ENCODE results near the gene TMEM18. TPM values are rescaled to one million over a fixed set of nuclear protein-coding genes. Genes with fewer than 3 reads are reported as not detected.

TMEM18 gene
- total RNA-seq, 1 donor from 2014 or later, result 10.6 TPM

DNA sequence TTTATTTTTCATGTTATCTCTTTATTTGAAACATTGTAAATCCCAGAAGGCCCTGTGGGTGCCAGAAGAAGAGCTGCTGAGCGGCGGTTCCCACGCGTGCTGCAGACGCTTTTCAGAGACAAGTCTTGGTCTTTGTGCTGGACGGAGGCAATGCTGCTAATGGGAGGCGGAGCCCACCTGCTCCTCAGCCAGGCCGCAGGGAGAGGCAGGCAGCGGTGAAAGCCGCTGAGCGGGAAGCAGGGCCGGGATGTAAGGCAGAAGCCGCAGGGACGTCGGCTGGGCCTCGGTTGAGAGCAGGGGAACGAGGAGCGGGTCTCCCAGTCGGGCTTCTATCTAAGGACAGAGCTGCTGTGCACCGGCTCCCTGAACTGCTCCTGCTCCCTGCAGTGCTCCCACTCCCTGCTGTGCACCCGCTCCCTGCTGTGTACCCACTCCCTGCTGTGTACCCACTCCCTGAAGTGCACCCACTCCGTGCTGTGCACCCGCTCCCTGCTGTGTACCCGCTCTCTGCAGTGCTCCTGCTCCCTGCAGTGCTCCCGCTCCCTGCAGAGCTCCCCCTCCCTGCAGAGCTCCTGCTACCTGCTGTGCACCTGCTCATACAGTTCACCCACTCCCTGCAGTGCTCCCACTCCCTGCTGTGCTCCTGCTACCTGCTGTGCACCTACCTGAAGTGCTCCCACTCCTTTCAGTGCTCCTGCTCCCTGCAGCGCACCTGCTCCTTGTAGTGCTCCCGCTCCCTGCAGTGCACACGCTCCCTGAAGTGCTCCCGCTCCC, 16.4 kb downstream of the TMEM18 start:
- DNase-seq (ENCODE audit: missing footprints) (no peak), ATAC-seq (peak; percentile 10)
- intact Hi-C loops (cut with DNase I), result no loop called here

GRCh38 chr2:660029-660428, 17.2 kb downstream of the TMEM18 start:
- intact Hi-C loops (cut with DNase I), result no loop called here
- ATAC-seq (no peak), DNase-seq (ENCODE audit: missing footprints) (no peak)

DNA sequence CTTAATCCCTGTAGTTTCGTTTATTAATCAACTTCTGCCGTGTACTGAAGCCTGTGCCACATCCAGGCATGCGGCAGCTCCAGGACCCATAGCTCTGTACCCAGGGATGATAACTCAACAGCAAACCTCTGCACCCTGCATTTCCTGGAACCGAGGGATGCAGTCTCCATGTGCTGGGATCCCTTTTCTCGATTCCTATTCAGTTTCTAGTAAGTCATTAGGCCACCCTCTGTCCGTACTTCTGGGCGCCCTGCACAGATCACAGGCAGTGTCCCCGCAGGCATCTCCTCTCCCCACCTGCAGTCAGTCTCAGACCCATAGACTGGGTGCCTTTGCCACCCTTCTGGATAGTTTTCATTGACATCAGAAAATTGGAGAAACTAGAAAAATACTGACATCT, 18.8 kb downstream of the TMEM18 start:
- no peak for DNase-seq (ENCODE audit: missing footprints)

DNA sequence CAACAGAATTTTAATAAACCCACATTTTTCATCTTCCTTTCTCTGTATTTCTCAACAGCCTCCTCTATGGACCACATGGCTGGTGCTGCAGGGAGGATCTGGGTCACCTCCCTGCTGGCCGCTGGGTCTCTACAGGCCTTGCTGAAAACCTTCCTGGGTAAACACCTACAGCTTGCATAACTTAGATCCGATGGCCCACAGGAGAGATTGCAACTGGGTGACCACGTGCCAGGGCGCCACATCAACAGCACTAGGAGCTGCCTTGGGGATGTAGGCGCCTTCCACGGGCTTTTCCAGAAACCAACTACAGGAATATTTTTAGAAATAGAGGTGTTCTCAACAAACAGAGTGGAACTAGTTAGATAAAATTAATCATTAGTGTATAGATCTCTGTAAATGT, 19.4 kb downstream of the TMEM18 start:
- intact Hi-C loops (cut with DNase I), result no loop called here
- ATAC-seq (no peak), DNase-seq (ENCODE audit: missing footprints) (no peak)

More for the DNA sequence above, 18.8 kb downstream of the TMEM18 start:
- ATAC-seq, result no peak
- intact Hi-C loops (cut with DNase I), result no loop called here

- ATAC-seq (no peak), DNase-seq (ENCODE audit: missing footprints) (no peak)
- intact Hi-C loops (cut with DNase I), result no loop called here
Measured at GRCh38 chr2:656676-657075, 20.5 kb downstream of the TMEM18 start.

DNA sequence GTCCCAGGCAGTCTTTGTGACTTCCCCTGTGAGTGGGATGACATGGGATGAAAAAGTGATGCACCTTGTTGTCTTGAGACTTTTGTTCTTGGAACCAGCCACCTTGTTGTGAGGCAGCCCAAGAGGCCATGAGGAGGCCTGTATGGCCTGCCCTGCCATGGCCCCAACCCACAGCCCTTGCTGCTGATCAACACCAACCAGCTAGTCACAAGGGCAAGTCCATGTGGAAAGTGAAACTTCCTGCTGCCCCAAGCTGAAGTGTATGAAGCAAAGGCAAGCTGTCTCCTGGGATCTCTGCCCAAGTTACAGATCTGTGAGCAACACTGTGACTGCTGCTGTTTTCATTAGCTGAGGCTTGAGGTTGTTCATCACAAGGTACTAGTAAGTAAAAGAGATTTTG, 21.6 kb downstream of the TMEM18 start:
- ATAC-seq (no peak), DNase-seq (ENCODE audit: missing footprints) (no peak)
- intact Hi-C loops (cut with DNase I), result no loop called here

DNA sequence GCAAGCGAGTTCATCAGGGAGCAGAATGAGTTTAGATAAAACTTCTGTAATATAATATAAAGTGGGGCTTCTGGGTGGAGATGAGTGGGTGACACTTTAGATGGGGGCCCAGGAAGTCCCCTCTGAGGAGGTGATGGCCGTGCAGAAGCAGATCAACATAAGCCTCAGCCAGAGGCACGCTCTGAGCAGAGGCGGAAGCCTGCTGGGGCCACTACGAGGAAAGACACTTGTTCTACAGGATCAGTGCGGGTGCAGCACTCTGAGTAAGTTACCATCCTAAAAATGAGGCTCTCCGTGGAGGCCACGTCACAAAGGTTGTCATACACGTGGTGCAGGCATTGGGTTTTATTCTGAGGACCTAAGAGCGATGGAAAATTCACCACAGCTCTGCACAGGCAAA, 22.3 kb downstream of the TMEM18 start:
- ATAC-seq, result no peak
- intact Hi-C loops (cut with DNase I), result no loop called here
- no peak for DNase-seq (ENCODE audit: missing footprints)

GRCh38 chr2:653645-654425, 23.4 kb downstream of the TMEM18 start:
- intact Hi-C loops (cut with DNase I), result no loop called here
- peak; percentile 54 for DNase-seq (ENCODE audit: missing footprints)
- no peak for ATAC-seq

DNA sequence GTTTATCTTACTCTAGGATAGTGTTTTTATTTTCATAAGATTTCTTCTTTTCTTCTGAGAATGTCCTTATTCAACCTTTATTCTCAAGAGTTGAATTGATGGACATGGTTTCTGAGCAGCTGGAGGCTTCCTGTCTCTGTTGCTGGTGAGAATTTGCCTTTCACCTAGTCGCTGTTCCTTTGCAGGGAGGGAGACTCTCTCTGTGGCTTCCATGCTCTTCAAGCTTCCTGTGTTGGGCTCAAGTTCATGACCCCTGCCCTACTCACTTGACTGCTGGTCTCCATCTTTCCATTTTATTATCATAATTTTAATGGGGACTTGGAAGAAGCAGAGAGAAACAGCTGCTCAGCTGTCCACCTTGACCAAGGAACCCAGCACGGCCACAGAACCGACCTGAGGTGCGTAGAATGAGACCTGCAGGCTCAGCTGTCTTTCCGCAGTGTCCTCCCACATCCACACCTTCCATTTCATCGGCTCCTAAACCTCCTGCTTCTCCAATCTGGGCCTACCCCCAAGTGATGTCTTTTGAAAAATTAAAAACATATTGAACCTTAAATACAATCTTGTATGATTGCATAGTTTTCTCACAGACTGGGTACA, 24.2 kb downstream of the TMEM18 start:
- intact Hi-C loops (cut with DNase I), result no loop called here
- DNase-seq (ENCODE audit: missing footprints) (no peak), ATAC-seq (no peak)

GRCh38 chr2:651951-652373, 25.2 kb downstream of the TMEM18 start:
- DNase-seq (ENCODE audit: missing footprints) (peak; percentile 50), ATAC-seq (no peak)
- intact Hi-C loops (cut with DNase I), result no loop called here

DNA sequence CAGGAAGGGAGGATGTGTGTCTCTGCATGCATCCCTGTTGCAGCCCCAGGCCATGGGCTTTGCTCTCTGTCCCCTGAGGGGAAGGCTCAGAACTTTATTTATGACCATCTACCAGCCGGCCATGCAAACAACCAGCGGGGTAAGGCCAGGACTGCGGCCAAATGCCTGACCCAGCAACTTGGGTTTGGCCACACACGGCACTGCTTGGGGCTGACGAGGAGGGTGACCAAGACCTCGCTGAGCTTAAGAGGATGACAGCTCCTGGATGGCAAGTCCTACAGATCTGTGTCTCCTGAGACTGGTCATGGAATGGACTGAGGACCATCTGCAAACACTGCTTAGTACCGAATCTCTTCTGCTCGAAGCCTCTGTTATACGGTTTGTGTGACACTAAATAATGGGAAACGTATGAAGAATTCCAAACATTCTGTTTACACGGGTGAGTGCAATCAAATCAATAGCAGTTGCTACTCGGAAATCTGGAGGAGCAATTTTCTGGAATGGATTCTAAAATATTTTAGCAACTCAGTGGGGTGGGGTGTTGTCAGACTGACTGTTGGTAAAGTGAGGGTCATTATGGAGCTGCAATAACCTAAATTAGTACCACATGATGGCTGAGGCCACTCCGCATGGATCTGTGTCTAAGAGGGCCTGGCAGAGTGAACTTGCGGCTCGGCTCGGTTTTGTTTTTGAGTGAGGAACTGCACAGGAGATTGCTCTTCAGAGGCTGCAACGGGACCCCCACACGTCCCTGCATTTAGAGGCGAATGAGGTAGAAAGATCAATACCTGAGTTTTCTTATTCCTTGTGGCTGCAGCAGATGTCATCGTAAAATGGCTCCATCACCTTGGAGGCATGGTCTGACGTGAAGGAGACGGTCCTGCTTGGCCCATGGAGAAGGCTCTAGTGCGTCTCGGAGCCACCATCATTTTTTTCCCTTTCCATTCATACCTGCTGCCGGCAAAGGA, 26.6 kb downstream of the TMEM18 start:
- intact Hi-C loops (cut with DNase I), result no loop called here
- ATAC-seq (no peak), DNase-seq (ENCODE audit: missing footprints) (no peak)

- intact Hi-C loops (cut with DNase I), result no loop called here
- ATAC-seq (no peak), DNase-seq (ENCODE audit: missing footprints) (peak; percentile 46)
Measured at GRCh38 chr2:649426-650342, 27.5 kb downstream of the TMEM18 start.

DNA sequence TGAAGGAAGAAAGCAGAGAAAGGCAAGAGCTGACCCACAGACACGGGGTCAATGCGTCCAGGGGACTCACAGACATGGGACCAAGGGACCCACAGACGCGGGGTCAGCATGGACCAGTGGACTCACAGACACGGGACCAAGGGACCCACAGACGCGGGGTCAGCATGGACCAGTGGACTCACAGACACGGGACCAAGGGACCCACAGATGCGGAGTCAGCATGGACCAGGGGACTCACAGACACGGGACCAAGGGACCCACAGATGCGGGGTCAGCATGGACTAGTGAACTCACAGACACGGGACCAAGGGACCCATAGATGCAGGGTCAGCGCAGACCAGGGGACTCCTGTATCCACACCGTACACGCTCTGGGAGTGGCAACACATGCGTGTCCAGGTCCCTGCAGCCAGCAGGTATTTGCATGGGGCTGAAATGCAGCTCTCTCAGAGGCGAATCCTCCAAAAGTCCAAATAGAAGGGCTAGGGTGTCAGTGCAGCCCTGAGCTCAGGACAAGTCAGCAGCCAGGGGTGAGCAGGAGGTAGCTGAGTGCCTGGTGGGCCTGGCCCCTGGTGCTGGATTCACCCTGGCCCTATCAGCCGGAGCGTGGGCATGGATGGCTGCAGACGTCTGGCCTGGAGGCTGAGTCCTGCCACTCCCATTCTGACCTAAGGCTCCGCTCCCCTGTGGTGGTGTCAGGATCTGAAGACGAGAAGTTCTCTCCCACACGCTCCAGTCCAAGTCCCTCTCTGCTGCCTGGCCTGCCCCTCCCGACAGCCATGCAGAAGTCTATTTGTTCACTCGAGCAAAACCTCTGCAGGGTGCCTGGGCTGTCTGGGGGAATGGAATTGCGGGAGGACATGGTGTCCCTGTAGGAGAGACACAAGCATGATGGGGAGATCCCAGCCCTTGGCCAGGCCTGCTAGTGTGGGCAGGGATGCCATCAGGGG, 28.5 kb downstream of the TMEM18 start:
- intact Hi-C loops (cut with DNase I), result no loop called here
- DNase-seq (ENCODE audit: missing footprints), result peak; percentile 69
- no peak for ATAC-seq

DNA sequence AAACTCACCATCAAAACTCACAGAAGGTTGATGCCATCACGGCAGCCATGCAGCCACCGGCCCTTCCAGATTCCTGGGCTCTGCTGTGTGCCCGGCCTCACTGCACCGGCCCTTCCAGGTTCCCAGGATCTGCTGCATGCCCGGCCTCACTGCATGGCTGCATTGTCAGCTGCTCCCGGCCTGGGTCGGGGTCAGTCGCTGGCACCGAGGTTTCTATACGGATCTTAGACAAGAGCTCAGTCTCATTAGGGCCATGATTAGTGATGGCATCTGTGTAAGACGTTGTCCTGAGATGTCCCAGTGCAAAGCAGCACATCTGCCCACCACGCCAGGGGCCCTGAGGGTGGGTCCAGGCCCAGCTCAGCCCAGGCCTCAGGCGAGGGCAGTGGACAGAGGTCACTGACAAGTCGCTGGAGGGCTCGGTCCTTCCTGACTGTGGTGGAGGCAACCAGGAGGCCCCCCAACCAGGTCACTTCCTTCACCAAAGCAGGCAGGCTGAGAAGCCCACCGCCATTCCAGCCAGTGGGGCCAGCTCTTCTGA, 29.4 kb downstream of the TMEM18 start:
- no peak for ATAC-seq
- intact Hi-C loops (cut with DNase I), result no loop called here
- DNase-seq (ENCODE audit: missing footprints), result no peak

GRCh38 chr2:647003-647560, 30.1 kb downstream of the TMEM18 start:
- ATAC-seq (no peak), DNase-seq (ENCODE audit: missing footprints) (no peak)
- intact Hi-C loops (cut with DNase I), result no loop called here

DNA sequence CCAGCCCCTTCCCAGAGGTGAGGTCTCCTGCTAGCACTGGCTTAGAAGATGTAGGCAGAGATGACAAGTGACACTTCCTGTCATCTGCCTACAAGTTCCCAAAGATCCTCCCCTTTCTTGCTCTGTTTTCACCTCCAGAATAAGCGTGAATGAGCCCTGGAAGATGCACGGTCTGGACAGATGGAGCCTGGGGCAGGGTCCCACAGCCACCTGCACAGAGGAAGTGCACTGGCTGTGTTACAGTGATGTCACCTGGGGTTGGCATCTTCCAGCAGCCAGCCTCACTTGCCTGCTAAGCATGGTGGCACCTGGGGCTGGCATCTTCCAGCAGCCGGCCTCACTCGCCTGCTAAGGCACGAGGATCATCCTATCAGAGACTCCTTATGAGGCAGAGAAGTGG, 32.3 kb downstream of the TMEM18 start:
- ATAC-seq, result no peak
- DNase-seq (ENCODE audit: missing footprints), result no peak
- intact Hi-C loops (cut with DNase I), result no loop called here
